GM18861 (cell line): ENCODE data around the gene DPP6.

Experiments used
- ATAC-seq: cut with Tn5 transposase; IDR thresholded peaks from one replicate; pipeline ENCODE4 v1.9.1; 2021; ENCODE audit not compliant: unreplicated experiment

Gene DPP6

GRCh38 chr7:154440651-154441050 lies 388.5 kb downstream of the DPP6 start:
- ATAC-seq, result no peak

- no peak for ATAC-seq
These were observed 389.6 kb downstream of the DPP6 start for GRCh38 chr7:154441811-154442210.

DNA sequence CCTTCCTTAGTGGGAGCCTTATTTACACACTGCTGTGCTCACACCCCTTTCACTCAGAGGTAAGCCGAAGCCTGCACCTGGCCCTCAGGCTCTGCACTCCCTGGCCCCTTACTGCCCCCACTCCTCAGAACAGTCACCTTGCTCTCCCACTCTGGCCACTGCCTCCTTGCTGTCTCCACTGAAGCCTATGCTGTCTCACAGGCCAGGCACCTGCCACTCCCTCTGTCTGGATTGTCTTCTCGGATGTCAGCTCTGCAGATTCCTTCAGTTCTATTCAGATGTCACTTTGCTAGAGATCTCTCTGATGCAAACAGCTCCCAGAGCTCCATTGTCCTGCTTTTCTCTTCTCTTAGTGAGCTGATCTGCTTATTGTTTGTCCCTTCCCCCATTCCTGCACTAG lies 390.7 kb downstream of the DPP6 start:
- no peak for ATAC-seq

GRCh38 chr7:154450451-154450850 lies 398.3 kb downstream of the DPP6 start:
- no peak for ATAC-seq

DNA sequence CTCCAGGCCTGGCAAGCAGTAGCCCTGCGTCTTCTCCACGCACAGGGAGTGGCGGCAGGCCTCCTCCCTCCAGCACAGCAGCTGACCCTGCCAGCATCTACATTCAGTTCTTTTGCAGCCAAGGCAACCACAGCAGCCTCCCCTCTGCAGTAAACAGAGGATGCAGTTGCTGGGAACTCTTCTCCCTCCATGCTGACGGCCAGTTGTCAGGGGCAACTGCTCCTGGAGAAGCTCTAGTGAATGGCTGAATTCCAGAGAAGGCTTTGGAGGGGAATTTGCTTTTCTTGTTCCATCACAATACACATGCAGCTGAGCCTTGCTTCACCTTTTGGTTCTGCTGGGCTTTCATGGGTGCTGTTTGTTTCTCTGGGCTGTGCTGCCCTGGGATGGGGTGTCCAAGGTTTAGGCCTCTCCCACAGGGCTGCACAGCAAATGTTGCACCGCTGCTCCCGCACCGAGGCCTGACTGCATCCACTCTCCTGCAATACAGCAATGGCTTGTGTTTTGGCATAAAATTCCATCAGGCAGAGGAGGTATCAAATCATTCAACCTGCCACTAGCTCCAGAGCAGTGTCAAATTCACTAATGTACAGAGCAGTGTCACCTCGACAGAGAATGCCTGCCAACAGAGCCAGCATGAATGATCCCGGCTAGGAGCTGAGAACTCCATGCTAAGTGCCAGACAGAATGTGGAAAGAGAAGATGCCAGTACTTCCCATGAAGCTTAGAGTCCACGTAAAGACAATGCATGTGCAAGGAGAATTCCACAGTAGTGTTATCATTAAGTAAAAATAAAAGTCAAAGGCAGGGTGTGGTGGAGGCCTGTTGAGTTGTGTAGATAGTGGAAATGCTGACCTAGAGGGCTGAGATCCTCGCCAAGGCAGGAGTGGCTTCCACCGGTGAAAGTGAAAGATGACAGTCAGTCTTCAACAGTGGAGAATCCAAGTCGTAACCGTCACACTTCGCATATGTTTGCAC lies 399.6 kb downstream of the DPP6 start:
- ATAC-seq, result no peak

DNA sequence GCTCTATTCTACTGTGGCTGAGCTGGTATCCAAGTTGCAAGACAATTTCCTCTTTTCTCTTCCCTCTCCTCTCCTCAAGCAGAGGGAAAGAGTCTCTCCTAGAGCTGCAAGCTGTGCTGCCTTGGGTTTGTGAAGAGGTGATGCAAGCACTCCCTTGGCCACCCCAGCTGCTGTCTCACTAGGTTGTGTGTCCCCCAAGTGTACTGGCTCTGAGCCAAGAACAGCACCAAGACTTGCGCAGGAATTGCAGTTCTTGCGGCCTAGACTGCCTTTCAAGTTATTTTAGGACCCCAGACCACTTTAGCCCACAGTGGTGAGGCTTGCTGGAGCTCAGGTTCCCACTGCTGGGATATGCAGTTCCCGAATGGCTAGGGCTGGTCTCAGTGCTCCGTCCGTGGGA lies 411.6 kb downstream of the DPP6 start:
- no peak for ATAC-seq

- no peak for ATAC-seq
These were observed 417.5 kb downstream of the DPP6 start for GRCh38 chr7:154469652-154470051.

- ATAC-seq, result no peak
These were observed 420.1 kb downstream of the DPP6 start for GRCh38 chr7:154472343-154472742.

DNA sequence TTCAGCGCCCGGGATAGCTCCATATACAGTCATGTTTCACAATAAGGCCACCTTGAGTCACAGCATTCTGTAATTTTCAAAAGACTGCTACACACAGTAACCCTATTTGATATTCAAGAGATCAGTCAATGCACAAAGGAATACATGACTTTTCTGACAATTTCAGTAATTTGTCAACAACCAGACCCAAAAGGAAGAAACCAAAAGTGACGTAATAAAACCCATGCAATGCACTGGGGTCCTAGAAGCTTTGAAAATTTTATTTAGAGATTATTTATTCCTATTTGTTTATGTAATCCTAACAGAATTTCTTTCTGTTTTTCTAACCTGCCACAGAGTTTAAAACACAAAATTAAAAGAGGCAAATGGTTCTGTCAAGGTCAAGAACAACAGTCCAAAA lies 421.2 kb downstream of the DPP6 start:
- no peak for ATAC-seq

GRCh38 chr7:154474903-154475520 lies 422.8 kb downstream of the DPP6 start:
- ATAC-seq, result no peak

DNA sequence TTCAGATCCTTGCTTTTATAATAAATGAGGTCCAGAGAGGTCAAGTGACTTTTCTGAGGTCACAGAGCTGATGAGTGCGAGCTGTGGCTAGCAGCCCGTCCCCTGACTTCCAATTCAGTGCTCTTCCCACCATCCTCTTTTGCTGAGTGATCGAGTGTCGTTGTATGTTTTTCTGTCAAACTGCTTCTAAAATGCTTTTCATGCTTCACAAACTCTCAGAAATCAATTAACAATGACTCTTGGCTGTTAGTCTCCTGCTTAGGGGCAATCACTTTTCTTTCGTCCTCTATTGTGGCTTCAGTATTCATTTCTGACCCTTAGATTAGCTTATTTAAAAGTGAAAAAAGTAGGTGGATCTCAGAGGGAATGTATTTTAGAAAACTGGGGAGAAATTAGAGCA lies 423.7 kb downstream of the DPP6 start:
- ATAC-seq, result no peak

- ATAC-seq, result no peak
These were observed 428.6 kb downstream of the DPP6 start for GRCh38 chr7:154480817-154481216.

DNA sequence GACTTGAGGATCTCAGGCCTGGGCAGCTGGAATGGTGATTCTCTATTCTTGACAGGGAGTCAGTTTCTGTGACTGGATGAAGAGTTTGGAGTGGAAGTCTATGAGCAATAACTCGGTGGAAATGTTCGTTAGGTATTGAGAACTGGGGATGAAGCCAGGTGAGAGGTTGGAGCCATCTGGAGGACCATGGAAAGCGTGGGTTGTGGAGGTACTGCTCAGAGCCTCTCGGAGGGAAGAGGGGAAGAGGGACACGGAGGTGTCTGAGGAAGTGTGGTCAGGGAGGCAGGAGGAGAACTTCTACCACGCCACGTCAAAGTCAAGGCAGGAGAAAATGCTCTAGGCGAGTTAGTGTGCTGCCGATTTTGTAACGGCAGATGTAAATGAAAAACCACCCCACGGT lies 430.7 kb downstream of the DPP6 start:
- ATAC-seq, result no peak

GRCh38 chr7:154484406-154484805 lies 432.2 kb downstream of the DPP6 start:
- ATAC-seq, result no peak

DNA sequence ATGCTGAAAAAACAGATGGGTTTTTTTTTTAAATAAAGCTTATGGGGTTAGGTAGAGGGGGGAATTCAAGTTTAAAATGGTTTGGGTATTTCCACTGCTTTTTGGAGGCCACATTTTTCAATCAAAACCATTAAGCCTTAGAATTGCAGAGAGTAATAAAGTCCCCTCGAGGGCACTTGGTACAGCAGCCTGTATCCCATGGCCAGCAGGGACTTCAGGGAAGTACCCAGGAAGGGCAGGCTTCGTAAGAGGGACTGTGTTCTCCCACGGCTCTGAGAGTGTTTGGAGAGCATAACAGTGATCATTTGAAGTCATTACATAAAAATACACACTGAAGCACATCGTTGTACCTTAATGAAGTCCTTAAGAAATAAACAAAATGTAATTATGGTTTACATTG lies 432.7 kb downstream of the DPP6 start:
- no peak for ATAC-seq

DNA sequence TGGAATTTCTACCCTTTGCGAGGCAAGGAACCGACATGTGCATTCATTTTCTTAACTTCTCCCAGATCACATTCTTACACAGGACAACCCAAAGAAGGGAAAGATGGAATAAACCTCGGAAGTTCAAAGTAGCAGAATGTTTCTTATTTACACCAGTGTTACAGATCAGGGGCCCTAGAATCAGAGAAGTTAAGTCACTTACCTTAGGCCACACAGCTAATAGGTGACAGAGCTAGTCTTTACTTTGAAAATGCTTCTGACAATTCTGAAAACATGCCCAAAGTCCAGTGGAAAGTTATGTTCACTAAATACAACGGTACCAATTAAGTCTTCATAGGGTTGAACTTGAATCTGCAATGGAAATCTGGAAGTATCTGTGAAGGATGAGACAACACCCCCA lies 437.7 kb downstream of the DPP6 start:
- ATAC-seq, result no peak

- no peak for ATAC-seq
These were observed 441.4 kb downstream of the DPP6 start for GRCh38 chr7:154493594-154493993.

GRCh38 chr7:154497751-154498150 lies 445.6 kb downstream of the DPP6 start:
- no peak for ATAC-seq

GRCh38 chr7:154503962-154504550 lies 451.9 kb downstream of the DPP6 start:
- peak; percentile 54 for ATAC-seq

DNA sequence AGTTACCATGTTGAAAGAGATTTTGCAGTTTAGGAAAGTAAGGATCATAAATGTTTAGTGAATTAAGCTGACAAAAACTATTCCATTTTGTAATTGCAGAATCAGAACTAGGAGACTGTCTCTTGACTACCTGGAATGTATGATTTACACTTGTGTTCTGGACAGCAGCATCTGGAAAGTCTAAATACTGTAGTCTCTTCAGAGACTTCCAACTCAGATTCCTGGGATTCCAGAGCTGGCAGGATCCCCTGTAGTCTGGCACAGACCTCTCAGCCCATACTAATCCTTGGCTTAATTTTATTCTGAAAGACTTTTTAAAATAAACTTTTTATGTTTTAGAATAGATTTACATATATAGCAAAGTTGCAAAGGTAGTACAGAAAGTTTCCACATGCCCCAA lies 452.7 kb downstream of the DPP6 start:
- no peak for ATAC-seq

- ATAC-seq, result no peak
These were observed 453.2 kb downstream of the DPP6 start for GRCh38 chr7:154505362-154505761.

GRCh38 chr7:154509192-154509591 lies 457.0 kb downstream of the DPP6 start:
- ATAC-seq, result no peak
